NCI-H526 treated with DMSO at 0.1 percent for 48 hours (cell line): Measurements from ENCODE around the gene SOD1.
"Not testable (repeated sequence)": the region's sequence is repeated elsewhere in the genome, so short reads cannot be mapped to it uniquely, and the experiment has no call there.

ENCODE experiments used
- DNase-seq: peaks from one replicate; lab custom pipeline; 2025; lab: John Stamatoyannopoulos, UW

Gene SOD1

GRCh38 chr21:31659536-31660258, at the start of gene SOD1:
Gene SOD1 (plus strand): TSS chr21:31659693. CDS start chr21:31659770, 77 bp downstream.
- peak; percentile 88 for DNase-seq

- DNase-seq, result no peak
These were observed 48.0 kb upstream of the SOD1 start for GRCh38 chr21:31611445-31611844.

GRCh38 chr21:31612894-31613785, 46.4 kb upstream of the SOD1 start:
- no peak for DNase-seq

- DNase-seq, result no peak
These were observed 44.8 kb upstream of the SOD1 start for GRCh38 chr21:31614705-31615104.

GRCh38 chr21:31616216-31616615, 43.3 kb upstream of the SOD1 start:
- no peak for DNase-seq

GRCh38 chr21:31618696-31619430, 40.6 kb upstream of the SOD1 start:
- no peak for DNase-seq

GRCh38 chr21:31622397-31622796, 37.1 kb upstream of the SOD1 start:
- no peak for DNase-seq

- no peak for DNase-seq
These were observed 35.8 kb upstream of the SOD1 start for GRCh38 chr21:31623664-31624063.

- DNase-seq, result no peak
These were observed 35.3 kb upstream of the SOD1 start for GRCh38 chr21:31624181-31624580.

- DNase-seq, result no peak
These were observed 34.5 kb upstream of the SOD1 start for GRCh38 chr21:31624961-31625491.

GRCh38 chr21:31629972-31630711, 29.4 kb upstream of the SOD1 start:
- no peak for DNase-seq

GRCh38 chr21:31631881-31632280, 27.6 kb upstream of the SOD1 start:
- DNase-seq, result peak; percentile 14

GRCh38 chr21:31634993-31635392, 24.5 kb upstream of the SOD1 start:
- no peak for DNase-seq

- DNase-seq, result no peak
These were observed 22.6 kb upstream of the SOD1 start for GRCh38 chr21:31636874-31637273.

- DNase-seq, result no peak
These were observed 18.0 kb upstream of the SOD1 start for GRCh38 chr21:31641416-31641922.

GRCh38 chr21:31644643-31645042, 14.8 kb upstream of the SOD1 start:
- DNase-seq, result no peak

- DNase-seq, result no peak
These were observed 11.8 kb upstream of the SOD1 start for GRCh38 chr21:31647650-31648049.

GRCh38 chr21:31650930-31651329, 8.6 kb upstream of the SOD1 start:
- no peak for DNase-seq

- DNase-seq, result not testable (repeated sequence)
These were observed 8.0 kb upstream of the SOD1 start for GRCh38 chr21:31651491-31651890.

- DNase-seq, result no peak
These were observed 5.2 kb upstream of the SOD1 start for GRCh38 chr21:31654340-31654739.
